SK-N-DZ (cell line): ENCODE data around the gene CLSTN2.

Experiments
- DNase-seq: peaks from one replicate; pipeline ENCODE4 v3.0.0-alpha.2; 2015; ENCODE audit warnings: low spot score
- small RNA-seq, 2 experiments: library from RNA; depleted of rRNA; stranded (forward); fragments of <200 nt; gene quantifications; one replicate each; pipeline ENCODE3, GENCODE V24; 2014

Gene CLSTN2

DNA sequence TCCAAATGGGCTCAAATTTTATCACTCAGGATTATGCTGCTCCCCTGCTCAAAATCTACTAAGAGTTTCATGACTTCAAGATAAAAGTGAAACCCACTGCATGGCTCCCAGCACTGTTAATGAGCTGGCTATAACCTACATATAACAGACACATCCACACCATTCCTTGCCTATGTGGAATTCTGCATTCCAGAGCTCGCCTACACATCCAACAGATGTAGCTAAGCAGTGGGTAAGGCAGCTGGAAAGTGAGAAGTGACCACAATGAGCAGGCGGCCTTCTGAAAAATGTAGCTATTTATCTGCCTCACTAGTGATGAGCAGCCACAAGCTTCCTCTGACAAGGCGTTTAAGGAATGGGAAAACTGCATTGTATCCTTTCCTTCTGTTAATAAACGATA is 650.8 kb downstream of the CLSTN2 start:
- no peak for DNase-seq

DNA sequence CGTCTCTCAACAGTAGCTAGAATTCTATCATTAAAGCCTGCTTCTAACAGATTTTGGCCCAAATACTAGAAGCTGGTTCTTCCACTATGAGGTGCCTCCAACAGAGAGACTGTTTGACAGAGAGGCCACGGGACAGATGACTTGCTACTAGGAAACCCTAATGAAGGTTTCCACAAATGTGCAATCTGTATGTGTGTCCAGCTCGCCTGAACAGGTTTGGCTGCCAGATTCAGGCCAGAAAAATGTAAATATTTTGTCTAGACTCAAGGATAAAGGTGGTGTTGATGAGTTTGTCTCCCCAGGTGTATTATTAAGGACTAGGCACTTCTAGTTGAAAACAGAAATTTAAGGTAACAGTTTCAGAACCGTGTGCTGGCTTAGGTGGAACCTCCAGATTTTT is 651.3 kb downstream of the CLSTN2 start:
- no peak for DNase-seq

DNA sequence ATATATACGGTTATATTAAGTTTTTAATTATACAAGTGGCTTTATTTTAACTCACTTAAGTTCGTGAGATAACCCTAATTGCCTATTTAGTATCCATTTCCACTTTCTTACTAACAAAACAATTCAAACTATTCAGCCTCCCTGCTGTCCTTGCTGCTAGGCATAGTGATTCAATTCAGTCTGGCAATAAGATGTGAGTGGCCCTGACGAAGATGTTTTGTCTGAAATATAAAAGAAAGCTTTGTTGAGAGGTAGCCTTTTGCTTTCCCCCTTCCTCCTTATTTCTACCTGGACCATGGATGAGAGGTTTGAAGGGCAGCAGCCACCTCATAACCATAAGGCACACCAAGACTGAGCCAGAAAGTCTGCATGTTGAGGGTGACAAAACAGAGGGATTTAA is 653.6 kb downstream of the CLSTN2 start:
- no peak for DNase-seq

DNA sequence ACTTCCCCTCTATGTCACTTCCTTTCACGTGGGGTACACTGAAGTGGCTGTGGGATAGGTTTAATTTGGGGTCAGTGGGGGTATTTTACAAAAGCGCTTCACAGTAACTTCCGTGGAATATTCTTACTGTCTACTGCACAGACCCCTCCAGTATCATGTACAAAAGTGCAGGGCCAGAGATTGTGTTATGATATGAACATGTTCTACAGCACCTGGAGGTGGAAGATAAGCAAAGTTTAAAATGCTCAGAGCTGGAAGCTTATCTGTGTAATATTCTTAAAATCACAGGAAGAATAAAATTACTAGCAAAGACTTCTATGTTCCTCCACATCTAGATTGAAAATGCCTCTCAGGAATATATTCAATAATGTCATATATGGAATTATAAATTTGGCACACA is 658.8 kb downstream of the CLSTN2 start:
- DNase-seq = no peak

DNA sequence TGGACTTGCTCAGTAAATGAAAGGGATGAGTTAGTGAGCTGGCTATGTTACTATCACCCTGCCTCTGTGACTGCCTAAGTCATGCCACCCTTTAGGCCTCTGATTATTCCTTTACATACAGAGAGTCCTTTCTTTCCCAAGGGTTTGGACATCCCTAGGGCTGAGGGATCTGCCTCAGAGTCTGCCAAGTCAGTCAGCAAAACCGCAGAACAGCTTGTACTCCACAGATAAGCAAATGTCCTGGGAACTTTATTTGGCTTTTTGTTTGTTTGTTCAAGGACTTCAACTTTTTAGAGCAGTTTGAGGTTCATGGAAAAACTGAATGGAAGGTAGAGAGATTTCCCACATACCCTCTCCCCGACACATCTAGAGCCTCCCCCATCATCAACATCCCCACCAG is 660.3 kb downstream of the CLSTN2 start:
- no peak for DNase-seq

DNA sequence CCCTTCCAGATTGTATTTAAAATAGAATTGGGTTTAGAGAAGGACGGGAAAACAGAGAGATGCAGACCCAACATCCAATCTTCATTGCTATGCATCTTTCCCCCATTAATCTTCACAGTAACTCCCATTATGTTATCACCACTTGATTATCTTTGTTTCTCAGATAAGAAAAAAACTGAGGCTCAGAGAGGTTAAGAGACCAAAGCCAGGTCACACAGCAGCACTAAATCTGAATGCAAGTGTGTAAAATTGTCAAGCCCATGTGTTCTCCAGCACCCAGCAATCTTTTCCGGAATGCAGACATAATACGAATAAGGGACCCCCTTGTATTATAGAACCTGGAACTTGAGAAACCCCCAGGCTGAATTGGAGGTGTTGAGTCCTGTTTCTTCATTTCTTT is 662.4 kb downstream of the CLSTN2 start:
- DNase-seq = no peak

DNA sequence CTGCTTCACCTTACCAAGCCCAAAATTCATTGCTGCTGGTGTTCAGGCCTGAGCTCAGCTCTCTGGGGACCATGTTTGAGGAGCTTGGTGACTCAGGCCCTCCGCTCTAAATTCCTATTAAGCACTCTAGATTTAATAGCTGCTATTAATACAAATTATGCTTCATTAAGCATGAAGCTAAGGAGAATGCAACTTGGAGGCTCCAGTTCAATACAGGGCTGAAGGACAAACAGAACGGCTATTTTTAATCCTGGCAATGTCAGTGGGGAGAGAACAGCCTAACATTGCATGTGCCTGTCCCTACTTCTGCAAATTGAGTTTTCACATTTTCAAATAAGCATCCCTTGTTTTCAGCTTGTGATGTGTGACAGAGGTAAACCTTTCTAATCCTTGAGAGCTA is 662.8 kb downstream of the CLSTN2 start:
- DNase-seq = no peak

DNA sequence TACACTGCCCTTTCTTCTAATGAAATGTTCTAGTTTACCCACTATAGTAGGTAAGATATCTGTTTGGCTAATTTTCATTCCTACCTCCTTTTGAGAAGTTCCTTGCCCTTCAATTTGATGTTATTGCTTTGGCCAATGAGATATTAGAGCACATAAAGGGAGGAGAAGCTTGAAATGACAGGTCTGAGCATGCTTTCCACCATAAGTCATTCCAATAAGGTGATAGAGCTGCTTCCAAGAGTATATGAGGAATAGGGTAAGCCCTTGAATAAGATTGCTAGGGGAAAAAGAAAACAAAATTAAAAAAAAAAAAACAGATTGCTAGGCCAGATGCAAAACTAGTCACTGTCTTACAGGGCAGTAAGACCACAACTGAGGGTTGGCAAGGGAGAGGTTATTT is 664.0 kb downstream of the CLSTN2 start:
- DNase-seq = no peak

DNA sequence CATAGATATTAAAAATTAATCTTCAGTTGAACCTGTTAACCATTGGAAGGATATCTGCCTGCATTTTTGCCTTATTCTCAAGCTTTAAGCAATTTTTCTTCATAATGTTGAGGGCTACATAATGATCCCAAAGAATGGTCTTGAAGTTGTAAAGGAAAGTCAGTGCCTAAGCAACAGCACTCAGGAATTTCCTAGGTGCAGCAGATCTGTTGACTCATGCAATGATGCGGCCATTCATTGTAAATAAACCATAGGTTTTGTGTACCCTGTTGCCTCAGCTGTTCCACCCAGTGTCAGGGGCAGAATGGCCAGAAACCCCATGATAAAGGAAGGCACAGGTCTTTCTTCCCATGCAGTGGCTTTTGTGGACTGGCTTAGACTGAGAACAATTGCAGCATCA is 664.5 kb downstream of the CLSTN2 start:
- no peak for DNase-seq

DNA sequence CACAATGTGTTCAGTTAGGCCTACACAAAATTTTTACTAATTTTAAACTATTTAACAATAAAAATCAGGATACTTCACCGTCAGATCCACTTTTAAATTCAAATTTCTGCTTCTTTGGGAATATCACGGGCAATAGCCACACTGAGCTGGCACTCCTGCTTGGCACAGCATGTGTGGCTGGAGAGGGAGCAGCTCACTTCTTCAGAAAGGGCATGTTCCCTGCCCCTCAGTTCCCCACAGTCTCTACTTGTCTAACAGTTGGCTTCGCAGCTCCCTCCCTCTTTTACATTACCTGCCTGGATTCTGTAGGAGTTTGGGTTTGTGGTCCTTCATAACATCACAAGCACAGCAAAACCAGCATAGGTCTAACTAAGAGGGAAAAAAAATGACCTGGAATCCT is 666.9 kb downstream of the CLSTN2 start:
- DNase-seq = no peak

DNA sequence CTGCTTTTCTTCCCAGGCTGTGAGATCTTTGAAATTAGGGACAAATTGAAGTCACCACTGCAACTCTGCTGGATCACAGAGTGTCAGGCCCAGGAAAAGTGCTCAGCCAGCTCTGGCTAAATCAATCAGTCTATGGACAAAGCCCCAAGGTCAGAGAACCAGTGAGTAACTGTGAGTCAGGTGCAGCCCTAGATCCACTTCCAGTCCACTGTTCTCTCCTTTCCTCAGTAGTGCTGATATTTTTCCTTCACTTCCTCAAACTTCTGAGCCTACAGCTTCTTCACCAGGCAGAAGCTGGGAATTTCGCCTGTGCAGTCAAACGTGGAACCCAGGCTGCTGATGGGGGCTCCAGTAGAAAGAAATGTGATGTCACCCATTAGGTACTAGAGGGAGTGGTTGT is 667.8 kb downstream of the CLSTN2 start:
- DNase-seq = no peak

DNA sequence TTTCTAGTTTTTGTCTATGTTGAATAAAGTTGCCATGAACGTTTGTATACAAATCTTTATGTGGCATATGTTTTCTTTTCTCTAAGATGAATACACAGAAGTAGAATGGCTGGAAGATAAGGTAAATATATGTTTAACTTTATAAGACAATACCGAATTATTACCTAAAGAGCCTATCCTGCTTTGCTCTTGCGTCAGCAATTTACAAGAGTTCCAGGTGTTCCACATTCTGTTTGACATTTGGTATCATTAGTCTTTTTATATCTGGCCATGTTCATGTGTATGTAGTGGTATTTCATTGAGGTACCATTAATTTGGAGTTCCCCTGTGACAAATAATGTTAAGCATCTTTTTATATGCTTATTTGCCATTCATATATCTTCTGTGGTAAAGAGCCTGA is 668.8 kb downstream of the CLSTN2 start:
- DNase-seq = no peak

DNA sequence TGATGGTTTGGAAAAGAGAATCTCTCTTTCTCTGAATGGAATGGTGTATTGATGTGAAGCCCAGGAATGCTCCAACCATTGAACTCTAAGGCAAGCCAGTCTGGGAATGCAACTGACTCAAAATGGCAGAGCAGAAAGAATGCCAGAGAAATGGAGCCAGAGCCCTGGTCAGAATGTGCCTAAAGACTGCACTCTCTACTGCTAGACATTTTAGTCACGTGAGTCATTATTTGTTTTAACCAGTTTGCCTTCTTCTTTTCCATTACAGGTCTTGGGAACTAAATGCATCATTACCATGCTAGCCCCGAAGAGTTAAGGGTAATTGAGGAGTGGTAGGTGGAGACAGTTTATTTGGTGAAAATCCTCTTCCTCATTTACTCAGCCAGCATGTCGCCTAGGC is 675.6 kb downstream of the CLSTN2 start:
- no peak for DNase-seq

DNA sequence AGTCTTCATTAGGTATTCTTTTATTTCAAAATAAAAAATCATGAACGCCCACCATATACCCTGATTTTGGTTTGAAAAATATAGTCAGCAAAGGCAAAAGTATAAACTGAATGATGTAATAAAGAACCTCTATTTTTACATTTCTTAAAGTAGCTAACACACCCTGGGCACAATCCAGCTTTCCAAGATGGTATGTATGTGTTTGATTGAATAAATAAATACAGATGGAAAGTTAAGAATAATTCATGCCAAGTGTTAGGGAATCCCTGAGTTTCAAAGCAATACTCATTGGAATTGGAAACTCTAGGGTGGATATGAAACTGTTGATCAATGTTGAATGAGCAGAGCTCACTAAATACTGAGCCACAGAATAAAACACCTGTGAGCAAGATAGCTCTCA is 679.0 kb downstream of the CLSTN2 start:
- no peak for DNase-seq

DNA sequence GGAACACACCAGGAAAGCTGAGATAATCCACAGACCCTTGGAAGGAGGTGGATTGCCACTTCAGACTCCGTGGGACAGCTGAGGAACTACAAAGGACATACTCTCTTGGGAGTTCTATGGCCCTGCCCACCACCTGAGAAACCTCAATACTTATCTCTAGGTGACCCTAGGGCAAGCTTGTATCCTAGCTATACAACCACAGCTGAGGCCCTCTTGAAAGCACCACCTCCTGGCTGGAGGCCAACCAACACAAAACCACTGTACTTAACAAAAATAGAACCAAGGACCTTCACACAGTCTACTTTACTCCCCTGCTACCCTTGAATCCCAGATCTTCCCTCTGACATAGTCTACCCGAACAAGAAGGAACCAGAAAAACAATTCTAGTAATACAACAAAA is 682.1 kb downstream of the CLSTN2 start:
- no peak for DNase-seq

DNA sequence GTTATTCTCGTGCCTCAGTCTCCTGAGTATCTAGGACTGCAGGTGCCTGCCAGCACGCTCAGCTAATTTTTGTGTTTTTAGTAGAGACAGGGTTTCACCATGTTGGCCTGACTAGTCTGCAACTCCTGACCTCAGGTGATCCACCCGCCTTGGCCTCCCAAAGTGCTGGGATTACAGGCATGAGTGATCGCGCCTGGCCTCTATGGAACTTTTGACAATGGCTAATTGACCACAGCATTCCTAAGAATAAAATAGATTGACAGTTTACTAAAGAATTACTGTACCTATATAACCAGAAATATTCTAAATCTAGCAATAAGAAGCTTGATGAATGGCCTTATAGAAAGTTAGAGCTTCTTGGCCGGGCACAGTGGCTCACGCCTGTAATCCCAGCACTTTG is 691.9 kb downstream of the CLSTN2 start:
- DNase-seq = no peak

Small RNA genes lying within 50 kb of the gene (small RNA-seq; reads per million reads assigned to genes)
- gene AC048346.1 = 0 reads per million in 2 experiments
